ENCODE measurements around the gene PHYH. TPM values are rescaled to one million over a fixed set of nuclear protein-coding genes. Genes with fewer than 3 reads are reported as not detected.
"Not testable (repeated sequence)": the region's sequence is repeated elsewhere in the genome, so short reads cannot be mapped to it uniquely, and the experiment has no call there.

PHYH gene
- polyA plus RNA-seq, 4 donors = 23.5 to 184 (median 70.4) TPM

GRCh38 chr10:13296476-13296875, 3.4 kb downstream of the PHYH start:
- H3K9me3 ChIP-seq (ENCODE audit: control insufficient read depth in 2 of 2, insufficient read depth in 1 of 2, low read depth in 1 of 2, low read length in 1 of 2) = no peaks in the 10 kb centered on the region
- H3K4me3 ChIP-seq (ENCODE audit: low read depth in 1 of 3, low read length in 3 of 3) = no peak overlapping the region
- peaks cover 0 to 3% (median 3%) of the 10 kb centered on the region in 3 donors for H3K4me1 ChIP-seq (ENCODE audit: control insufficient read depth in 3 of 3, insufficient read depth in 2 of 3, low read depth in 1 of 3, low read length in 2 of 3)
- H3K27ac ChIP-seq (ENCODE audit: low read depth in 1 of 3, low read length in 2 of 3) = no peak overlapping the region
- H3K36me3 ChIP-seq (ENCODE audit: control insufficient read depth in 3 of 3, insufficient read depth in 2 of 3, low read depth in 1 of 3, low read length in 3 of 3) = peaks cover 2 to 16% (median 3%) of the 10 kb centered on the region in 3 donors
- no peak for DNase-seq
- WGBS, 3 donors = 86 to 96% (median 93%) methylated on average over 10 of the region's 10 CpGs
- H3K27me3 ChIP-seq (ENCODE audit: control insufficient read depth in 3 of 3, insufficient read depth in 3 of 3, low read length in 3 of 3) = no peaks in the 10 kb centered on the region
- FAIRE-seq = no peak

DNA sequence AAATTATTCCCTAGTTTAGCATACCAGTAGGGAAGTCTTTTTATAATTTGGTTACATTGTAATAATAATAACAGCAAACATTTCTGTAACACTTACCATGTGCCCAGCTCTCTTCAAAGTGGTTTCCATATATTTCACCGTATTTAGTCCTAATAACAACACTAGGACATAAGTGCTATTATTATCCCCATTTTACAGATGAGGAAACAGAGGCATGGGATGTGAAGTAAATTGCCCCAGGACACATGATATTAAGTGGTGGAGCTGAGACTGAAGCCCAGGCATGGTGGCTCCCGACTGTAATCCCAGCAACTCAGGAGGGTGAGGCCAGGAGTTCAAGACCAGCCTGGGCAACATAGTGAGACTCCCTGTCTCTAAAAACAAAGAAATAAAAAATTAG, 5.1 kb downstream of the PHYH start:
- Histone ChIP-seq H3K27me3 (ENCODE audit: control insufficient read depth in 3 of 3, insufficient read depth in 3 of 3, low read length in 3 of 3) (no peaks in the 10 kb centered on the region), H3K4me3 (ENCODE audit: low read depth in 1 of 3, low read length in 3 of 3) (no peak overlapping the region), H3K27ac (ENCODE audit: low read depth in 1 of 3, low read length in 2 of 3) (no peak overlapping the region), H3K36me3 (ENCODE audit: control insufficient read depth in 3 of 3, insufficient read depth in 2 of 3, low read depth in 1 of 3, low read length in 3 of 3) (peaks cover 2 to 18% (median 3%) of the 10 kb centered on the region in 3 donors), H3K9me3 (ENCODE audit: control insufficient read depth in 2 of 2, insufficient read depth in 1 of 2, low read depth in 1 of 2, low read length in 1 of 2) (no peaks in the 10 kb centered on the region), H3K4me1 (ENCODE audit: control insufficient read depth in 3 of 3, insufficient read depth in 2 of 3, low read depth in 1 of 3, low read length in 2 of 3) (no peaks in the 10 kb centered on the region)
- no peak for FAIRE-seq
- DNase-seq = no peak
- whole genome bisulfite sequencing, 3 donors = 92 to 99% (median 95%) methylated on average over 2 of the region's 2 CpGs

GRCh38 chr10:13291821-13292773, 7.8 kb downstream of the PHYH start:
- H3K4me1 ChIP-seq (ENCODE audit: control insufficient read depth in 3 of 3, insufficient read depth in 2 of 3, low read depth in 1 of 3, low read length in 2 of 3) = no peaks in the 10 kb centered on the region
- DNase-seq (no peak), FAIRE-seq (no peak)
- peaks cover 2 to 28% (median 5%) of the 10 kb centered on the region in 3 donors for H3K36me3 ChIP-seq (ENCODE audit: control insufficient read depth in 3 of 3, insufficient read depth in 2 of 3, low read depth in 1 of 3, low read length in 3 of 3)
- no peaks in the 10 kb centered on the region for H3K9me3 ChIP-seq (ENCODE audit: control insufficient read depth in 2 of 2, insufficient read depth in 1 of 2, low read depth in 1 of 2, low read length in 1 of 2)
- H3K4me3 ChIP-seq (ENCODE audit: low read depth in 1 of 3, low read length in 3 of 3) = no peak overlapping the region
- H3K27me3 ChIP-seq (ENCODE audit: control insufficient read depth in 3 of 3, insufficient read depth in 3 of 3, low read length in 3 of 3) = no peaks in the 10 kb centered on the region
- no peak overlapping the region for H3K27ac ChIP-seq (ENCODE audit: low read depth in 1 of 3, low read length in 2 of 3)
- 95% methylated on average over 19 of the region's 19 CpGs for WGBS, 3 donors

DNA sequence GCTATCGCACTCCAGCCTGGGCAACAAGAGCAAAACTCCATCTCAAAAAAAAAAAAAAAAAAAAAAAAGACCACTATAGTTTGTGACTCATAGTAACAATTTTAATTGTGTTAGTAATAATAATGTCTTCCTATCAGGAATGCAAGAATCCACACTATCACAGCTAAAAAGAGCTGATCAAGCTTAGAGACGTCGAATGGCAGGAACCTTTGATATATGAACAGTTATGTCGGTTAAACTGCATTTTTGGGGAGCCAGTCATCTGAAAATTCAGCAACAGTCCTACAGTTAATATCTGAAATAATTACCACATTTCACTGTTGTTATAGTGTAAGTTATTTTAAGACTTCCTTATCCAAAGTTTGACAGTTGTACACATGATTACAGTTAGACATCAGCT, 8.8 kb downstream of the PHYH start:
- FAIRE-seq = no peak
- Histone ChIP-seq H3K36me3 (ENCODE audit: control insufficient read depth in 3 of 3, insufficient read depth in 2 of 3, low read depth in 1 of 3, low read length in 3 of 3) (peaks cover 2 to 28% (median 5%) of the 10 kb centered on the region in 3 donors), H3K4me1 (ENCODE audit: control insufficient read depth in 3 of 3, insufficient read depth in 2 of 3, low read depth in 1 of 3, low read length in 2 of 3) (no peaks in the 10 kb centered on the region), H3K4me3 (ENCODE audit: low read depth in 1 of 3, low read length in 3 of 3) (no peak overlapping the region), H3K27ac (ENCODE audit: low read depth in 1 of 3, low read length in 2 of 3) (no peak overlapping the region), H3K27me3 (ENCODE audit: control insufficient read depth in 3 of 3, insufficient read depth in 3 of 3, low read length in 3 of 3) (no peaks in the 10 kb centered on the region), H3K9me3 (ENCODE audit: control insufficient read depth in 2 of 2, insufficient read depth in 1 of 2, low read depth in 1 of 2, low read length in 1 of 2) (no peaks in the 10 kb centered on the region)
- WGBS, 3 donors = 93 to 97% (median 95%) methylated on average over 4 of the region's 4 CpGs
- DNase-seq = no peak

DNA sequence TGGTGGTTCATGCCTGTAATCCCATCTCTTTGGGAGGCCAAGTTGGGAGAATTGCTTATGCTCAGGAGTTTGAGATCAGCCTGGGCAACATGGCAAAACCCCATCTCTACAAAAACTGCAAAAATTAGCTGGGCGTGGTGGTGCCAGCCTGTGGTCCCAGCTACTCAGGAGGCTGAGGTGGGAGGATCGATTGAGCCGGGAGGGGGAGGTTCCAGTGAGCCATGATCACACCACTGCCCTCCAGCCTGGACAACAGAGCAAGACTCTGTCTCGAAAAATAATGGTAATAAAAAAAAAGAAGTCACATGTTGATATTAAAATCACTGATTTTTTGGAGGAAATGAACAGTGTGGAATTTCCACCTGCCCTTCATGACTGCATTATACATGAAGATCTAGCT, 15.8 kb downstream of the PHYH start:
- FAIRE-seq = no peak
- H3K9me3 ChIP-seq (ENCODE audit: control insufficient read depth in 2 of 2, insufficient read depth in 1 of 2, low read depth in 1 of 2, low read length in 1 of 2) = no peaks in the 10 kb centered on the region
- no peak overlapping the region for H3K27ac ChIP-seq (ENCODE audit: low read depth in 1 of 3, low read length in 2 of 3)
- DNase-seq = no peak
- WGBS, 3 donors = 69 to 79% (median 76%) methylated on average over 4 of the region's 4 CpGs
- H3K4me3 ChIP-seq (ENCODE audit: low read depth in 1 of 3, low read length in 3 of 3) = no peak overlapping the region
- H3K36me3 ChIP-seq (ENCODE audit: control insufficient read depth in 3 of 3, insufficient read depth in 2 of 3, low read depth in 1 of 3, low read length in 3 of 3) = peaks cover 2 to 26% (median 2%) of the 10 kb centered on the region in 3 donors
- H3K27me3 ChIP-seq (ENCODE audit: control insufficient read depth in 3 of 3, insufficient read depth in 3 of 3, low read length in 3 of 3) = no peaks in the 10 kb centered on the region
- peaks cover 0 to 3% (median 0%) of the 10 kb centered on the region in 3 donors for H3K4me1 ChIP-seq (ENCODE audit: control insufficient read depth in 3 of 3, insufficient read depth in 2 of 3, low read depth in 1 of 3, low read length in 2 of 3)

- H3K27me3 ChIP-seq (ENCODE audit: control insufficient read depth in 3 of 3, insufficient read depth in 3 of 3, low read length in 3 of 3); FAIRE-seq; H3K27ac ChIP-seq (ENCODE audit: low read depth in 1 of 3, low read length in 2 of 3); H3K4me3 ChIP-seq (ENCODE audit: low read depth in 1 of 3, low read length in 3 of 3); H3K9me3 ChIP-seq (ENCODE audit: control insufficient read depth in 2 of 2, insufficient read depth in 1 of 2, low read depth in 1 of 2, low read length in 1 of 2); H3K4me1 ChIP-seq (ENCODE audit: control insufficient read depth in 3 of 3, insufficient read depth in 2 of 3, low read depth in 1 of 3, low read length in 2 of 3); DNase-seq: not testable (repeated sequence)
- peaks cover 0 to 15% (median 2%) of the 10 kb centered on the region in 3 donors for H3K36me3 ChIP-seq (ENCODE audit: control insufficient read depth in 3 of 3, insufficient read depth in 2 of 3, low read depth in 1 of 3, low read length in 3 of 3)
- WGBS, 3 donors = 87 to 94% (median 87%) methylated on average over 6 of the region's 6 CpGs
Observed at GRCh38 chr10:13282348-13282747, 17.5 kb downstream of the PHYH start.

GRCh38 chr10:13276749-13277365, 23.0 kb downstream of the PHYH start:
- peaks cover 0 to 9% (median 2%) of the 10 kb centered on the region in 3 donors for H3K36me3 ChIP-seq (ENCODE audit: control insufficient read depth in 3 of 3, insufficient read depth in 2 of 3, low read depth in 1 of 3, low read length in 3 of 3)
- H3K9me3 ChIP-seq (ENCODE audit: control insufficient read depth in 2 of 2, insufficient read depth in 1 of 2, low read depth in 1 of 2, low read length in 1 of 2) = no peaks in the 10 kb centered on the region
- H3K27ac ChIP-seq (ENCODE audit: low read depth in 1 of 3, low read length in 2 of 3) = no peak overlapping the region
- no peak for DNase-seq
- whole genome bisulfite sequencing, 3 donors = 59 to 71% (median 66%) methylated on average over 4 of the region's 4 CpGs
- no peak overlapping the region for H3K4me3 ChIP-seq (ENCODE audit: low read depth in 1 of 3, low read length in 3 of 3)
- H3K27me3 ChIP-seq (ENCODE audit: control insufficient read depth in 3 of 3, insufficient read depth in 3 of 3, low read length in 3 of 3) = no peaks in the 10 kb centered on the region
- peaks cover 0 to 1% (median 0%) of the 10 kb centered on the region in 3 donors for H3K4me1 ChIP-seq (ENCODE audit: control insufficient read depth in 3 of 3, insufficient read depth in 2 of 3, low read depth in 1 of 3, low read length in 2 of 3)
- FAIRE-seq = no peak

GRCh38 chr10:13276146-13276545, 23.7 kb downstream of the PHYH start:
- H3K27ac ChIP-seq (ENCODE audit: low read depth in 1 of 3, low read length in 2 of 3); H3K9me3 ChIP-seq (ENCODE audit: control insufficient read depth in 2 of 2, insufficient read depth in 1 of 2, low read depth in 1 of 2, low read length in 1 of 2); H3K36me3 ChIP-seq (ENCODE audit: control insufficient read depth in 3 of 3, insufficient read depth in 2 of 3, low read depth in 1 of 3, low read length in 3 of 3); FAIRE-seq; H3K4me1 ChIP-seq (ENCODE audit: control insufficient read depth in 3 of 3, insufficient read depth in 2 of 3, low read depth in 1 of 3, low read length in 2 of 3); H3K27me3 ChIP-seq (ENCODE audit: control insufficient read depth in 3 of 3, insufficient read depth in 3 of 3, low read length in 3 of 3); H3K4me3 ChIP-seq (ENCODE audit: low read depth in 1 of 3, low read length in 3 of 3); DNase-seq: not testable (repeated sequence)
- WGBS, 3 donors = 96 to 98% (median 97%) methylated on average over 11 of the region's 11 CpGs

All from small intestine (tissue), 7 donors.